Ascending aorta (tissue), 2 donors: ENCODE measurements around the gene PRDM2. TPM values are rescaled to one million over a fixed set of nuclear protein-coding genes. Genes with fewer than 3 reads are reported as not detected.
"Not testable (repeated sequence)": the region's sequence is repeated elsewhere in the genome, so short reads cannot be mapped to it uniquely, and the experiment has no call there.

ENCODE experiments used
- DNase-seq, 2 donors: peaks; one replicate each; pipeline ENCODE4 v3.0.0-alpha.2; 2019; ENCODE audit warnings: low spot score in 2 of 2
- H3K27ac ChIP-seq, 2 donors: fragments of 200-600 bp; sonication (generic); one replicate each; pipeline ENCODE4 v1.5.1; 2016 to 2017; ENCODE audit warnings: mild to moderate bottlenecking in 1 of 2
- H3K27me3 ChIP-seq: fragments of 200-600 bp; sonication (generic); one replicate; pipeline ENCODE4 v1.5.1; 2017
- H3K36me3 ChIP-seq, 2 donors: fragments of 200-600 bp; sonication (generic); one replicate each; pipeline ENCODE4 v1.5.1; 2016
- H3K4me1 ChIP-seq, 2 donors: fragments of 200-600 bp; sonication (generic); one replicate each; pipeline ENCODE4 v1.5.1; 2016 to 2017; ENCODE audit warnings: mild to moderate bottlenecking in 1 of 2
- H3K4me3 ChIP-seq, 2 donors: fragments of 200-600 bp; sonication (generic); one replicate each; pipeline ENCODE4 v1.5.1; 2016 to 2017; ENCODE audit warnings: mild to moderate bottlenecking in 1 of 2
- H3K9me3 ChIP-seq, 2 donors: fragments of 200-600 bp; sonication (generic); one replicate each; pipeline ENCODE4 v1.5.1; 2016
- intact Hi-C: fragments of 100-400 bp; cut with DNase I; formaldehyde crosslinking; loops from one replicate; pipeline ENCODE4 v1.15.1; 2023
- total RNA-seq: library from RNA; depleted of rRNA; stranded (reverse); fragments of >200 nt; gene quantifications from one replicate; pipeline ENCODE4 v1.1.0, GENCODE V29; 2016
- TF ChIP-seq, protein P1 (sequence below), 3 experiments: fragments of 200-600 bp in 2 of 3; fragments of 450-650 bp in 1 of 3; sonication (generic) in 2 of 3; IDR thresholded peaks; one replicate each; pipeline ENCODE4 v1.5.1; 2016 to 2019; ENCODE audit warnings: antibody characterized with exemption in 3 of 3, mild to moderate bottlenecking in 1 of 3, moderate library complexity in 1 of 3

PRDM2 gene
- total RNA-seq, 1 donor from 2014 or later = 27.2 TPM

DNA sequence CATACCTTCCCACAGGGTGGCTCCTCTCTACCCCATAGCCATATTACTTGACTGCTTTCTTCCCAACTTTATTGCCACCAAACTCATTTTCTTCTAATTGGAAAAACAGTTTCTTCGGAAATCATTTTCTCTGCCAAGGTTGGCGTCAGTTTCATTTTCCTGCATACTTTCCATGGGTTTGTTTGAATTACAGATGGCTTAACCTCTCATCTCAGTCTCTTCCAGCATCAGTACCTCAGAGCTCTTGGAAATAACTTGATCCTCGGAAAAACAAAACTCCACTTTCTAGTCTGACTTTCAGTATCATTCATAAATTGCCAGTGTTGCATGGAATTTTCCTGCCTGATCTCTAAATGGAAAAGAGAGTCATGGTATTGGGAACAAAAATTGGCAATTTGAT is 20.3 kb upstream of the PRDM2 start:
- intact Hi-C loops = no loop called here
- no peaks in the 10 kb centered on the region for H3K4me1 ChIP-seq
- no peak overlapping the region for H3K27ac ChIP-seq
- H3K36me3 ChIP-seq = no peaks in the 10 kb centered on the region
- no peaks in the 10 kb centered on the region for H3K27me3 ChIP-seq
- no peak for DNase-seq
- no peak overlapping the region for H3K4me3 ChIP-seq
- no peaks in the 10 kb centered on the region for H3K9me3 ChIP-seq
- TF ChIP-seq, protein P1, sequence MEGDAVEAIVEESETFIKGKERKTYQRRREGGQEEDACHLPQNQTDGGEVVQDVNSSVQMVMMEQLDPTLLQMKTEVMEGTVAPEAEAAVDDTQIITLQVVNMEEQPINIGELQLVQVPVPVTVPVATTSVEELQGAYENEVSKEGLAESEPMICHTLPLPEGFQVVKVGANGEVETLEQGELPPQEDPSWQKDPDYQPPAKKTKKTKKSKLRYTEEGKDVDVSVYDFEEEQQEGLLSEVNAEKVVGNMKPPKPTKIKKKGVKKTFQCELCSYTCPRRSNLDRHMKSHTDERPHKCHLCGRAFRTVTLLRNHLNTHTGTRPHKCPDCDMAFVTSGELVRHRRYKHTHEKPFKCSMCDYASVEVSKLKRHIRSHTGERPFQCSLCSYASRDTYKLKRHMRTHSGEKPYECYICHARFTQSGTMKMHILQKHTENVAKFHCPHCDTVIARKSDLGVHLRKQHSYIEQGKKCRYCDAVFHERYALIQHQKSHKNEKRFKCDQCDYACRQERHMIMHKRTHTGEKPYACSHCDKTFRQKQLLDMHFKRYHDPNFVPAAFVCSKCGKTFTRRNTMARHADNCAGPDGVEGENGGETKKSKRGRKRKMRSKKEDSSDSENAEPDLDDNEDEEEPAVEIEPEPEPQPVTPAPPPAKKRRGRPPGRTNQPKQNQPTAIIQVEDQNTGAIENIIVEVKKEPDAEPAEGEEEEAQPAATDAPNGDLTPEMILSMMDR (IDR thresholded peaks at IDR 0.05) = no peak

- DNase-seq, H3K27ac ChIP-seq, H3K9me3 ChIP-seq, H3K27me3 ChIP-seq, intact Hi-C loops, H3K4me1 ChIP-seq, H3K36me3 ChIP-seq, H3K4me3 ChIP-seq: not testable (repeated sequence)
Measured at GRCh38 chr1:13680609-13681008, 19.4 kb upstream of the PRDM2 start.

GRCh38 chr1:13681921-13682320 is 18.1 kb upstream of the PRDM2 start:
- intact Hi-C loops = no loop called here
- Histone ChIP-seq H3K27me3 (no peaks in the 10 kb centered on the region), H3K27ac (no peak overlapping the region), H3K36me3 (no peaks in the 10 kb centered on the region), H3K4me1 (no peaks in the 10 kb centered on the region), H3K9me3 (no peaks in the 10 kb centered on the region), H3K4me3 (no peak overlapping the region)
- no peak for DNase-seq
- TF ChIP-seq, protein P1 (IDR thresholded peaks at IDR 0.05) = no peak

- Histone ChIP-seq H3K4me1 (no peaks in the 10 kb centered on the region), H3K36me3 (no peaks in the 10 kb centered on the region), H3K27ac (no peak overlapping the region), H3K27me3 (no peaks in the 10 kb centered on the region), H3K4me3 (no peak overlapping the region), H3K9me3 (no peaks in the 10 kb centered on the region)
- DNase-seq = no peak
- TF ChIP-seq, protein P1 (IDR thresholded peaks at IDR 0.05) = no peak
- intact Hi-C loops = no loop called here
Measured at GRCh38 chr1:13682444-13682843, 17.5 kb upstream of the PRDM2 start.

GRCh38 chr1:13683206-13683605 is 16.8 kb upstream of the PRDM2 start:
- Histone ChIP-seq H3K27me3 (no peaks in the 10 kb centered on the region), H3K9me3 (no peaks in the 10 kb centered on the region), H3K4me3 (no peak overlapping the region), H3K4me1 (no peaks in the 10 kb centered on the region), H3K27ac (no peak overlapping the region), H3K36me3 (no peaks in the 10 kb centered on the region)
- intact Hi-C loops = no loop called here
- no peak for DNase-seq
- TF ChIP-seq, protein P1 (IDR thresholded peaks at IDR 0.05) = no peak

- H3K9me3 ChIP-seq = no peaks in the 10 kb centered on the region
- no peak overlapping the region for H3K27ac ChIP-seq
Measured at GRCh38 chr1:13687151-13687715, 12.8 kb upstream of the PRDM2 start.

GRCh38 chr1:13693094-13693493 is 6.9 kb upstream of the PRDM2 start:
- intact Hi-C loops, H3K27ac ChIP-seq, H3K27me3 ChIP-seq, H3K36me3 ChIP-seq, H3K4me3 ChIP-seq, DNase-seq, H3K9me3 ChIP-seq, H3K4me1 ChIP-seq: not testable (repeated sequence)

More at GRCh38 chr1:13687151-13687715, 12.8 kb upstream of the PRDM2 start:
- no peak for DNase-seq
- Histone ChIP-seq H3K27me3 (no peaks in the 10 kb centered on the region), H3K4me1 (no peaks in the 10 kb centered on the region), H3K4me3 (no peak overlapping the region), H3K36me3 (no peaks in the 10 kb centered on the region)
- TF ChIP-seq, protein P1 (IDR thresholded peaks at IDR 0.05) = no peak
- intact Hi-C loops = no loop called here
